Fibroblast of pulmonary artery (primary cell): Measurements from ENCODE around the gene TNK1.
A peak's percentile ranks its signal among the peaks of the same experiment; 100 is the strongest.

Experiments
- DNase-seq: peaks from one replicate; pipeline ENCODE4 v3.0.0-alpha.2; 2010; ENCODE audit warnings: low read depth
- H3K4me3 ChIP-seq: replicated peaks from 2 replicates; pipeline ENCODE4 v1.5.1; 2011; ENCODE audit warnings: low read depth, mild to moderate bottlenecking, control low read depth, low read length, moderate library complexity
- CTCF ChIP-seq: IDR thresholded peaks from 2 replicates; pipeline ENCODE4 v1.5.1; 2011; ENCODE audit warnings: mild to moderate bottlenecking, control low read depth, low read length, inconsistent platforms; ENCODE audit errors: missing control alignments

The TNK1 gene

GRCh38 chr17:7426896-7427489 is 46.1 kb downstream of the TNK1 start:
- H3K4me3 ChIP-seq = no peak overlapping the region
- no peak for TF ChIP-seq CTCF
- DNase-seq = no peak

DNA sequence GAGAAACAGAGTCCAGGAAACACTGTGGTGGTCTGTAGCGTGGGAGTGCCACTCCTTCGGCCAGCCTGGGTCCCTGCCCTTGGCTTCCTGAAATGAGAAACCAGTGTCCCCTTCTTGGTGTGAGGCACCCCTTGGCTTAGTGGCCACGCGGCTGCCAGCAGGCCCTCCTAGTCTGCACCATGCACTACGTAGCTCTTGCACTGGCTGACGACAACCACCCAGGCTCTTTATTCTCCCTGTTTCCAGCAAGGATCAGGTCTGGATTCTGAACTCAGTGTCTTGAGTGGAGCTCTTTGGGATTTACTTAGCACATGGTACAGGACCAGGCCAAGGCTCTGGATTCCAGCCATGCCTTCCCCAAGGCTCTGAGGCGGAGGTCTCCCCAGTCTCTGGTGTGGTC is 46.7 kb downstream of the TNK1 start:
- no peak overlapping the region for H3K4me3 ChIP-seq
- TF ChIP-seq CTCF = no peak
- DNase-seq = no peak

DNA sequence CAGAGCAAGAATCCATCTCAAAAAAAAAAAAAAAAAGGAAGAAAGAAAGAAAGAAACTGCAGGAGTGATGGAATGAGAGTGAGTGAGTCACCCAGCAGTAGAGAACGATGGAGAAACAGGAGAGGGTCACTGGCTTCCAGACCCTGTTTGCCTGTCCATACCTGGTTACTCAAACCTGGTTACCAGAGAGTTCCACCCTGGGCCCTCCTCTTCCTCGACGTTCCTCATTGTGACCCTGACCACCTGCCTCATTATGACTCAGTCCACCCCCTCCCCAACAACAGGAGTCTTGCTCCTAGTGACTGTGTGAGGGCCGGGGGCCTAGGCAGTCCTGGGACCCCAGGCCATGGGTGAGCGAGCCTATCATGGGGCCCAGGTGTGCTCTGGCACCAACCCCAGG is 47.7 kb downstream of the TNK1 start, which contains the start of gene SPEM3:
TSS of gene SPEM3 (plus strand) at position 301 of the 400 bp plus-strand sequence. CDS start at position 347, 46 bp downstream.
- TF ChIP-seq CTCF = no peak
- H3K4me3 ChIP-seq = no peak within 1 kb of the TSS
- DNase-seq = no peak

- TF ChIP-seq CTCF = no peak
- DNase-seq = no peak
- no peak overlapping the region for H3K4me3 ChIP-seq
Measured at GRCh38 chr17:7429722-7430121, 48.8 kb downstream of the TNK1 start.

GRCh38 chr17:7431231-7431630 is 50.3 kb downstream of the TNK1 start:
- no peak for TF ChIP-seq CTCF
- H3K4me3 ChIP-seq = no peak overlapping the region
- no peak for DNase-seq

DNA sequence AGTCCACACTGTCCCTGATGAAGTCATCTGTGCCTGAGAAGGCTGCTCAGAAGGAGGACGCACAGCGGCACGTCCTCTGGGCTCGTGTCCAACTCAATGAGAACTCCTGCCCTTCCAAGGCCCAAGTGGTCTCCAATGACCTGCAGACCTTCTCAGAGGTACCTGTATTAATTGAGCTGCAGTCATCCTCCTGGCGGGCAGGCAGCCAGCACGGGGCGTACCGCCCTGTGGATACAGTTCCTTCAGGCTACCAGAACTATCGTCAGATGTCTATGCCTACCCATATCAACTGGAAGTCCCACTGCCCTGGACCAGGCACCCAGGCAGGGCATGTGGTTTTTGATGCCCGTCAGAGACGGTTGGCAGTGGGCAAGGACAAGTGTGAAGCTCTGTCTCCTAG is 51.4 kb downstream of the TNK1 start:
- no peak for TF ChIP-seq CTCF
- no peak overlapping the region for H3K4me3 ChIP-seq
- no peak for DNase-seq

- no peak for TF ChIP-seq CTCF
- DNase-seq = no peak
- peak overlapping the region; percentile 52 for H3K4me3 ChIP-seq
Measured at GRCh38 chr17:7435676-7436555, 55.0 kb downstream of the TNK1 start.
